Loucy (cell line): Measurements from ENCODE around the gene HOXA6.

Experiments
- H2AFZ ChIP-seq: fragments of 200-600 bp; sonication (generic); 2 replicates; pipeline ENCODE4 v1.6.0; 2016; ENCODE audit warnings: antibody characterized with exemption, mild to moderate bottlenecking, low read length, moderate library complexity
- H3F3A ChIP-seq: fragments of 200-600 bp; 2 replicates; pipeline ENCODE4 v1.6.0; 2016; ENCODE audit warnings: antibody characterized with exemption, low read depth, mild to moderate bottlenecking
- H3K27me3 ChIP-seq: fragments of 200-600 bp; sonication (generic); 2 replicates; pipeline ENCODE4 v1.6.1; 2014; ENCODE audit warnings: low read length, mild to moderate bottlenecking; ENCODE audit not compliant: insufficient read depth, poor library complexity, severe bottlenecking
- H3K36me3 ChIP-seq: fragments of 200-600 bp; sonication (generic); 2 replicates; pipeline ENCODE4 v1.6.1; 2016; ENCODE audit warnings: low read length; ENCODE audit not compliant: insufficient read depth
- H3K4me1 ChIP-seq: fragments of 200-600 bp; sonication (generic); 2 replicates; pipeline ENCODE4 v1.5.1; 2014; ENCODE audit warnings: low read length, mild to moderate bottlenecking; ENCODE audit not compliant: insufficient read depth, poor library complexity, severe bottlenecking
- H3K4me2 ChIP-seq: fragments of 200-600 bp; sonication (generic); 2 replicates; pipeline ENCODE4 v1.6.0; 2014; ENCODE audit warnings: antibody characterized with exemption, low read length, low read depth, mild to moderate bottlenecking; ENCODE audit not compliant: poor library complexity, severe bottlenecking
- H3K4me3 ChIP-seq: fragments of 200-600 bp; sonication (generic); 2 replicates; pipeline ENCODE4 v1.5.1; 2014; ENCODE audit warnings: low read length, mild to moderate bottlenecking, mixed read lengths; ENCODE audit not compliant: poor library complexity, severe bottlenecking
- H3K79me2 ChIP-seq: fragments of 200-600 bp; sonication (generic); 2 replicates; pipeline ENCODE4 v1.6.1; 2014; ENCODE audit warnings: low read length; ENCODE audit not compliant: insufficient read depth
- H3K9ac ChIP-seq: fragments of 200-600 bp; sonication (generic); 2 replicates; pipeline ENCODE4 v1.6.0; 2014; ENCODE audit warnings: mild to moderate bottlenecking, low read depth, low read length, moderate library complexity; ENCODE audit not compliant: poor library complexity, severe bottlenecking
- H3K9me2 ChIP-seq: fragments of 200-600 bp; sonication (generic); replicated peaks from 2 replicates; pipeline ENCODE4 v1.6.1; 2016; ENCODE audit warnings: low read depth, low read length, mixed read lengths
- H3K9me3 ChIP-seq: fragments of 200-600 bp; sonication (generic); 2 replicates; pipeline ENCODE4 v1.6.1; 2014; ENCODE audit warnings: mild to moderate bottlenecking, antibody characterized with exemption, low read length, low read depth; ENCODE audit not compliant: insufficient read depth
- H4K20me1 ChIP-seq: fragments of 200-600 bp; sonication (generic); 2 replicates; pipeline ENCODE4 v1.6.0; 2014; ENCODE audit warnings: antibody characterized with exemption, low read length, mild to moderate bottlenecking; ENCODE audit not compliant: insufficient read depth, poor library complexity, severe bottlenecking
- CTCF ChIP-seq: fragments of 200-600 bp; sonication (generic); conservative IDR thresholded peaks from 2 replicates; pipeline ENCODE4 v1.5.1; 2014; ENCODE audit warnings: mild to moderate bottlenecking, antibody characterized with exemption, low read length
- EZH2phosphoT487 ChIP-seq: fragments of 200-600 bp; IDR thresholded peaks from 2 replicates; pipeline ENCODE4 v1.6.1; 2018; ENCODE audit warnings: antibody characterized with exemption, mild to moderate bottlenecking, moderate library complexity, borderline replicate concordance

HOXA6 gene

GRCh38 chr7:27106181-27106900 lies 41.2 kb downstream of the HOXA6 start:
- no peak overlapping the region for H3K9ac ChIP-seq
- H3K27me3 ChIP-seq, result no peaks in the 10 kb centered on the region

GRCh38 chr7:27105301-27106031 lies 42.1 kb downstream of the HOXA6 start:
- no peak overlapping the region for H3K9ac ChIP-seq
- H2AFZ ChIP-seq, result no peak overlapping the region
- peaks cover 53% of the 10 kb centered on the region; the same call in 1 of the 2 replicates for H3K36me3 ChIP-seq
- no peak overlapping the region for H3K4me2 ChIP-seq
- peaks cover 4% of the 10 kb centered on the region for H3K4me1 ChIP-seq
- no peak overlapping the region for H3K4me3 ChIP-seq
- H3K9me3 ChIP-seq, result no peaks in the 10 kb centered on the region
- peaks cover 61% of the 10 kb centered on the region for H3K79me2 ChIP-seq
- TF ChIP-seq CTCF (no peak), EZH2phosphoT487 (no peak)
- no peaks in the 10 kb centered on the region for H3F3A ChIP-seq
- H3K9me2 ChIP-seq, result no peaks in the 10 kb centered on the region
- no peaks in the 10 kb centered on the region for H3K27me3 ChIP-seq
- peaks cover 14% of the 10 kb centered on the region for H4K20me1 ChIP-seq

More at GRCh38 chr7:27106181-27106900, 41.2 kb downstream of the HOXA6 start:
- Histone ChIP-seq H4K20me1 (peaks cover 19% of the 10 kb centered on the region), H3K9me2 (no peaks in the 10 kb centered on the region), H3F3A (no peaks in the 10 kb centered on the region), H3K4me1 (peaks cover 4% of the 10 kb centered on the region), H3K4me2 (no peak overlapping the region), H2AFZ (no peak overlapping the region), H3K9me3 (no peaks in the 10 kb centered on the region), H3K79me2 (peaks cover 61% of the 10 kb centered on the region), H3K36me3 (peaks cover 61% of the 10 kb centered on the region; the same call in 1 of the 2 replicates), H3K4me3 (no peak overlapping the region)
- TF ChIP-seq EZH2phosphoT487, result no peak
- TF ChIP-seq CTCF, result no peak

DNA sequence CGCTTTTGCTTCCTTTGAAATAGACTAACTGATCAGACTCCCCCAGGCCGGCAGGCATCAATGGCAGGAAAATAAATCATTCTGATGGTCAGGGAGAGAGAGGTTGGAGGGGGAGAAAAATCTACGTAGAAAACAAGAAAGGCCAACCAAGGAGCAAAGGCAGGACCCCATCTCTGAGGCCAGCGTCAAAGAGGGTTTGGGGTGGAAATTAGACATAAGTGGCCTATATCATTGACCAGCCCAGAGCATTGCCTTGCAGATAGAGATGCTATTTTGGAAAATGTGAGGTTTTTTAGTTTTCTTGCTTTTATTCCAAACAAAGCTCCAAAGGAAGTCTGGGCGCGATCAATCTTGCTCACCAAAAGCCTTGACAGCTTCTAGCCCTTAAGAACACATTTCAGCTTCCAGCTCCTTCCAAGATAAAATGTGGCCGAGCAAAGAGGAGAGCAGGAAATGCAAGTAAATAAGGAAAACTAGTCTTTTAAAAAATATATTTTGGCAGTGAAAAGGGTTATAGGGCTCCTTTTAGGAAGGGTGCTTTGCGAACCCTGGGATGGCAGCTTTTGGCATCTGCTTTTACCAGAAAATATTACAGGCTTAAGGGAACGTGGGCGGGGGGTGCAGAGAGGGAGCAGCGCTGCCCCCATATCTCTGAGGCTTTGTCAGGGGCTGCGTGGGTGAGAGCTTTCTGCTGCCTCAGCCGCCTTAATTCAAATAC lies 43.1 kb downstream of the HOXA6 start:
- peaks cover 8% of the 10 kb centered on the region for H4K20me1 ChIP-seq
- no peaks in the 10 kb centered on the region for H3K9me2 ChIP-seq
- H3K4me2 ChIP-seq, result no peak overlapping the region
- H2AFZ ChIP-seq, result no peak overlapping the region
- H3K27me3 ChIP-seq, result no peaks in the 10 kb centered on the region
- no peaks in the 10 kb centered on the region for H3F3A ChIP-seq
- H3K4me1 ChIP-seq, result peaks cover 4% of the 10 kb centered on the region
- peaks cover 64% of the 10 kb centered on the region for H3K79me2 ChIP-seq
- TF ChIP-seq EZH2phosphoT487, result no peak
- TF ChIP-seq CTCF, result no peak
- H3K36me3 ChIP-seq, result peaks cover 43% of the 10 kb centered on the region; the same call in 1 of the 2 replicates
- no peak overlapping the region for H3K4me3 ChIP-seq
- H3K9me3 ChIP-seq, result no peaks in the 10 kb centered on the region
- no peak overlapping the region for H3K9ac ChIP-seq
